NB4 (cell line): ENCODE measurements around the gene BRICD5.

ENCODE experiments used
- DNase-seq: peaks from one replicate; pipeline ENCODE4 v3.0.0; 2010; ENCODE audit warnings: low read depth
- H3K4me3 ChIP-seq: one replicate; pipeline ENCODE4 v1.5.1; 2011; ENCODE audit warnings: mild to moderate bottlenecking, low read depth, low read length, moderate library complexity
- CTCF ChIP-seq: IDR thresholded peaks from one replicate; pipeline ENCODE4 v1.5.1; 2012; ENCODE audit warnings: low read depth, low read length
- MAX ChIP-seq: IDR thresholded peaks from 2 replicates; pipeline ENCODE4 v1.6.1; 2011; ENCODE audit warnings: low read depth, low read length
- MYC ChIP-seq: IDR thresholded peaks from 2 replicates; pipeline ENCODE4 v1.6.1; 2011; ENCODE audit warnings: low read depth, low read length
- POLR2A ChIP-seq: IDR thresholded peaks from 2 replicates; pipeline ENCODE4 v1.6.1; 2011; ENCODE audit warnings: mild to moderate bottlenecking; ENCODE audit not compliant: insufficient read length; ENCODE audit errors: extremely low read depth

BRICD5 gene

GRCh38 chr16:2179576-2179975 lies 31.1 kb downstream of the BRICD5 start:
- DNase-seq: no peak
- H3K4me3 ChIP-seq: no peak overlapping the region
- no peak for TF ChIP-seq MAX
- no peak for TF ChIP-seq MYC
- TF ChIP-seq CTCF: no peak
- TF ChIP-seq POLR2A: no peak

GRCh38 chr16:2179107-2179501 lies 31.6 kb downstream of the BRICD5 start:
- no peak overlapping the region for H3K4me3 ChIP-seq
- TF ChIP-seq CTCF (no peak), POLR2A (no peak), MAX (no peak), MYC (no peak)
- no peak for DNase-seq

GRCh38 chr16:2178321-2179106 lies 32.1 kb downstream of the BRICD5 start:
- no peak for DNase-seq

GRCh38 chr16:2177561-2177960 lies 33.1 kb downstream of the BRICD5 start:
- DNase-seq: no peak
- TF ChIP-seq MYC (no peak), MAX (no peak), CTCF (no peak), POLR2A (no peak)
- no peak overlapping the region for H3K4me3 ChIP-seq

More at GRCh38 chr16:2178321-2179106, 32.1 kb downstream of the BRICD5 start:
- no peak for TF ChIP-seq POLR2A
- TF ChIP-seq MYC: no peak
- no peak for TF ChIP-seq CTCF
- TF ChIP-seq MAX: no peak
- no peak overlapping the region for H3K4me3 ChIP-seq

GRCh38 chr16:2177101-2177500 lies 33.6 kb downstream of the BRICD5 start:
- H3K4me3 ChIP-seq: no peak overlapping the region
- DNase-seq: no peak
- TF ChIP-seq POLR2A (no peak), MAX (no peak), MYC (no peak), CTCF (no peak)
